H9 (cell line): ENCODE results near the gene RNLS. TPM values are rescaled to one million over a fixed set of nuclear protein-coding genes. Genes with fewer than 3 reads are reported as not detected.

Experiments used
- DNase-seq: peaks from one replicate; pipeline ENCODE4 v3.0.0-alpha.2; 2017
- H2AFZ ChIP-seq: one replicate; pipeline ENCODE4 v1.6.1; 2013; ENCODE audit warnings: mild to moderate bottlenecking, low read length, control low read depth, moderate library complexity
- H2AK5ac ChIP-seq: 2 replicates; pipeline ENCODE4 v1.6.1; 2013; ENCODE audit warnings: low read length, control low read depth, mixed read lengths; ENCODE audit not compliant: insufficient read length
- H2BK120ac ChIP-seq: one replicate; pipeline ENCODE4 v1.6.1; 2013; ENCODE audit warnings: low read depth, mild to moderate bottlenecking, low read length, control low read depth, inconsistent platforms; ENCODE audit not compliant: poor library complexity, severe bottlenecking
- H2BK12ac ChIP-seq: 2 replicates; pipeline ENCODE4 v1.6.1; 2013; ENCODE audit warnings: low read length, control low read depth, mixed read lengths, low read depth; ENCODE audit not compliant: insufficient read length
- H2BK15ac ChIP-seq: 2 replicates; pipeline ENCODE4 v1.6.1; 2013; ENCODE audit warnings: low read depth, low read length, control low read depth
- H2BK20ac ChIP-seq: one replicate; pipeline ENCODE4 v1.6.1; 2013; ENCODE audit warnings: low read depth, mild to moderate bottlenecking, low read length, control low read depth, inconsistent platforms; ENCODE audit not compliant: poor library complexity, severe bottlenecking
- H2BK5ac ChIP-seq: 2 replicates; pipeline ENCODE4 v1.6.1; 2013; ENCODE audit warnings: low read length, control low read depth, mixed read lengths; ENCODE audit not compliant: insufficient read length
- H3K14ac ChIP-seq: 2 replicates; pipeline ENCODE4 v1.6.1; 2013; ENCODE audit warnings: low read length, control low read depth; ENCODE audit not compliant: insufficient read depth
- H3K18ac ChIP-seq: 2 replicates; pipeline ENCODE4 v1.6.1; 2013; ENCODE audit warnings: low read depth, mild to moderate bottlenecking, mixed read lengths, low read length, control low read depth; ENCODE audit not compliant: insufficient read length
- H3K23ac ChIP-seq: 2 replicates; pipeline ENCODE4 v1.6.1; 2013; ENCODE audit warnings: low read length, control low read depth, mixed read lengths, low read depth; ENCODE audit not compliant: insufficient read length
- H3K23me2 ChIP-seq: 2 replicates; pipeline ENCODE4 v1.6.1; 2013; ENCODE audit warnings: low read depth, mild to moderate bottlenecking, mixed read lengths, low read length, control low read depth; ENCODE audit not compliant: insufficient read length, poor library complexity, severe bottlenecking
- H3K27ac ChIP-seq: 2 replicates; pipeline ENCODE4 v1.5.1; 2013; ENCODE audit warnings: low read length, control low read depth, mixed read lengths, low read depth; ENCODE audit not compliant: insufficient read length
- H3K27me3 ChIP-seq: 2 replicates; pipeline ENCODE4 v1.6.1; 2013; ENCODE audit warnings: low read length, control low read depth, inconsistent platforms; ENCODE audit not compliant: insufficient read depth
- H3K4ac ChIP-seq: 2 replicates; pipeline ENCODE4 v1.6.1; 2013; ENCODE audit warnings: low read depth, mild to moderate bottlenecking, control low read depth, inconsistent platforms, low read length, moderate library complexity
- H3K4me1 ChIP-seq: 2 replicates; pipeline ENCODE4 v1.6.1; 2013; ENCODE audit warnings: low read length, control low read depth, inconsistent platforms; ENCODE audit not compliant: insufficient read depth
- H3K4me2 ChIP-seq: 2 replicates; pipeline ENCODE4 v1.6.1; 2013; ENCODE audit warnings: low read length, control low read depth, mixed read lengths; ENCODE audit not compliant: insufficient read length, insufficient read depth
- H3K56ac ChIP-seq: 2 replicates; pipeline ENCODE4 v1.6.1; 2013; ENCODE audit warnings: low read depth, mild to moderate bottlenecking, mixed read lengths, low read length, control low read depth; ENCODE audit not compliant: insufficient read length
- H3K79me1 ChIP-seq: 2 replicates; pipeline ENCODE4 v1.6.1; 2013; ENCODE audit warnings: low read depth, mild to moderate bottlenecking, moderate library complexity, low read length, control low read depth, inconsistent platforms; ENCODE audit not compliant: insufficient read depth, poor library complexity, severe bottlenecking
- H3K79me2 ChIP-seq: 2 replicates; pipeline ENCODE4 v1.6.1; 2013; ENCODE audit warnings: low read length, control low read depth, inconsistent platforms; ENCODE audit not compliant: insufficient read depth
- H3K9ac ChIP-seq: 2 replicates; pipeline ENCODE4 v1.6.1; 2013; ENCODE audit warnings: low read length, control low read depth, mixed read lengths; ENCODE audit not compliant: insufficient read length; ENCODE audit errors: extremely low read depth
- H3K9me3 ChIP-seq: one replicate; pipeline ENCODE4 v1.6.1; 2013; ENCODE audit warnings: low read depth, low read length, inconsistent platforms; ENCODE audit not compliant: control insufficient read depth
- H3T11ph ChIP-seq: one replicate; pipeline ENCODE4 v1.6.1; 2013; ENCODE audit warnings: mild to moderate bottlenecking, low read length, control low read depth, inconsistent platforms
- H4K20me1 ChIP-seq: one replicate; pipeline ENCODE4 v1.6.1; 2013; ENCODE audit not compliant: control insufficient read depth, insufficient read length, insufficient read depth
- H4K5ac ChIP-seq: 2 replicates; pipeline ENCODE4 v1.6.1; 2013; ENCODE audit warnings: low read depth, mild to moderate bottlenecking, mixed read lengths, low read length, control low read depth; ENCODE audit not compliant: insufficient read length
- H4K8ac ChIP-seq: replicated peaks from 2 replicates; pipeline ENCODE4 v1.6.1; 2013; ENCODE audit warnings: low read length, control low read depth, mixed read lengths, low read depth; ENCODE audit not compliant: insufficient read length
- H4K91ac ChIP-seq: 2 replicates; pipeline ENCODE4 v1.6.1; 2013; ENCODE audit warnings: low read depth, mild to moderate bottlenecking, moderate library complexity, mixed read lengths, low read length, control low read depth; ENCODE audit not compliant: insufficient read length
- H3K27ac Mint-ChIP-seq, 3 experiments: 2 replicates in 2 of 3; 3 replicates in 1 of 3; pipeline ENCODE4 v1.8.0; 2020 to 2021; ENCODE audit warnings: mixed read lengths in 3 of 3, mild to moderate bottlenecking in 1 of 3, moderate library complexity in 1 of 3
- H3K27me3 Mint-ChIP-seq: 2 replicates; pipeline ENCODE4 v1.8.0; 2021; ENCODE audit warnings: low read depth, mild to moderate bottlenecking, moderate library complexity, mixed read lengths
- H3K36me3 Mint-ChIP-seq, 3 experiments: 2 replicates in 2 of 3; 3 replicates in 1 of 3; pipeline ENCODE4 v1.8.0; 2020 to 2021; ENCODE audit warnings: low read depth in 3 of 3, mixed read lengths in 3 of 3; ENCODE audit not compliant: insufficient read depth in 1 of 3
- H3K4me1 Mint-ChIP-seq, 2 experiments: 2 replicates each; pipeline ENCODE4 v1.8.0; 2020; ENCODE audit warnings: mixed read lengths in 2 of 2
- H3K4me3 Mint-ChIP-seq, 2 experiments: 2 replicates in 1 of 2; 3 replicates in 1 of 2; pipeline ENCODE4 v1.8.0; 2020 to 2021; ENCODE audit warnings: mild to moderate bottlenecking in 2 of 2, mixed read lengths in 2 of 2, moderate library complexity in 1 of 2
- H3K9me3 Mint-ChIP-seq, 2 experiments: 2 replicates in 1 of 2; 3 replicates in 1 of 2; pipeline ENCODE4 v1.8.0; 2020; ENCODE audit warnings: mild to moderate bottlenecking in 2 of 2, mixed read lengths in 2 of 2, moderate library complexity in 1 of 2
- CTCF ChIP-seq: fragments of 200-600 bp; sonication (generic); conservative IDR thresholded peaks from 3 replicates; pipeline ENCODE4 v1.8.0; 2021; ENCODE audit warnings: antibody characterized with exemption, mild to moderate bottlenecking
- WGBS: extraction: QIAGEN DNeasy Blood & Tissue Kit; methylation state at CpG from one replicate; pipeline ENCODE4 v1.1.7; 2013; ENCODE audit warnings: missing lambda C conversion rate, low lambda C conversion rate, mixed read lengths; ENCODE audit not compliant: insufficient read length; ENCODE audit errors: extremely low coverage; 5-methylcytosine and 5-hydroxymethylcytosine counted together
- total RNA-seq: library from RNA; stranded (reverse); gene quantifications from 2 replicates; pipeline ENCODE4 v1.2.1, GENCODE V29; 2021

Gene RNLS
- total RNA-seq, 1 experiment from 2014 or later: 7.5 TPM

DNA sequence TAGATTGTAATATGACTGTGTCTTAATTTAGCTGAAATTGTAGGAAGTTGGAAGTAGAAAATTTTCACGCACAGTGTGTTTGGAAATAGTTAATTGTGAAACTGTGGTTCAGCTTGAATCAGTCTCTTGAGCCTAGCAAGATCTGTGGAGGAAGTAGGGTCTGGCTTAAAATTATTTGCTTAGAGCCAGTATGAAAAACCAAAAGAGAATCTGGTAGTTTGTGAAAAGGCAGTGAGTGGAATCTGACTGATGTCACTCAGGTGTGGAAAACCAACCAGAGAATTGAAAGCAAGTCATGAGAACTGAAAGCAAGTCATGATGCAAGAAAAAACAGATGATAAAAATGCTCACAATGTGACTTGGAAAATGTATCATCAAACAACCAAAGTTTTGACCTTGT lies 14.9 kb upstream of the RNLS start:
- H3K79me1 ChIP-seq: no peaks in the 10 kb centered on the region
- Mint-ChIP-seq H3K4me3 (no peak overlapping the region), H3K36me3 (no peaks in the 10 kb centered on the region; a peak in 1 of 7 replicates), H3K9me3 (no peaks in the 10 kb centered on the region; a peak in 1 of 5 replicates), H3K27ac (no peak overlapping the region), H3K27me3 (peaks cover 12% of the 10 kb centered on the region), H3K4me1 (no peaks in the 10 kb centered on the region)
- no peaks in the 10 kb centered on the region for H3K9me3 ChIP-seq
- no peak overlapping the region for H4K91ac ChIP-seq
- H2BK5ac ChIP-seq: no peak overlapping the region
- no peak overlapping the region for H3K14ac ChIP-seq
- no peak overlapping the region for H3T11ph ChIP-seq
- no peak overlapping the region for H3K4me2 ChIP-seq
- H2BK12ac ChIP-seq: no peak overlapping the region
- H3K4me1 ChIP-seq: no peaks in the 10 kb centered on the region
- H3K27ac ChIP-seq: no peak overlapping the region
- H3K23me2 ChIP-seq: no peaks in the 10 kb centered on the region
- H4K8ac ChIP-seq: no peak overlapping the region
- H3K23ac ChIP-seq: no peak overlapping the region
- H4K5ac ChIP-seq: no peak overlapping the region
- no peak for TF ChIP-seq CTCF
- no peak overlapping the region for H3K18ac ChIP-seq
- no peak for DNase-seq
- H3K27me3 ChIP-seq: no peaks in the 10 kb centered on the region
- H2AK5ac ChIP-seq: no peak overlapping the region
- H3K4ac ChIP-seq: no peak overlapping the region
- no peak overlapping the region for H2AFZ ChIP-seq
- H4K20me1 ChIP-seq: no peaks in the 10 kb centered on the region
- H2BK20ac ChIP-seq: no peak overlapping the region
- no peak overlapping the region for H3K9ac ChIP-seq
- WGBS: 100% methylated on average over 1 of the region's 1 CpG
- H2BK120ac ChIP-seq: no peak overlapping the region
- H2BK15ac ChIP-seq: no peak overlapping the region
- H3K56ac ChIP-seq: no peak overlapping the region
- H3K79me2 ChIP-seq: no peaks in the 10 kb centered on the region
